HPDE6-E6E7 (cell line): Measurements from ENCODE around the gene BAIAP2L1.

Experiments
- DNase-seq: peaks from one replicate; pipeline ENCODE4 v3.0.0; 2011; ENCODE audit warnings: missing footprints; ENCODE audit errors: extremely low spot score

The BAIAP2L1 gene

DNA sequence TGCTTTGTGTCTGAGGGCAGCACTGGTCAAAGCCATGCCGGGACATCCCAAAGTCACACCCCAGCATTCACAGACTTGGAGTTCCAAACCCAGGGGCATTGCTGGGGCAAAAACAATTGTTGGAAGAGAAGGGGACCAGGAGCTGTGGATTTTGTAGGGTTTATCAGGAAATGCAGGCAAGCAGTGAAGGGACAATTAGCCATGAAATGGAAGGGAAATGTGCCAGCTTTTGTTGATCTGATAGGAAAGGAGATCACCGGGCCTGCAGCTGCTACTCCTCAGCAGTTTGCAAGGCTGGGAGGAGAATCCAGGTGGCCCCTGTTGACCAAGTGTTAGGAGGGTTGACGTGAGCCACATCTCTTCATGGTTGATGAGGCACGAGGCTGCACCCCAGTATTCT, 122.0 kb downstream of the BAIAP2L1 start:
- no peak for DNase-seq

DNA sequence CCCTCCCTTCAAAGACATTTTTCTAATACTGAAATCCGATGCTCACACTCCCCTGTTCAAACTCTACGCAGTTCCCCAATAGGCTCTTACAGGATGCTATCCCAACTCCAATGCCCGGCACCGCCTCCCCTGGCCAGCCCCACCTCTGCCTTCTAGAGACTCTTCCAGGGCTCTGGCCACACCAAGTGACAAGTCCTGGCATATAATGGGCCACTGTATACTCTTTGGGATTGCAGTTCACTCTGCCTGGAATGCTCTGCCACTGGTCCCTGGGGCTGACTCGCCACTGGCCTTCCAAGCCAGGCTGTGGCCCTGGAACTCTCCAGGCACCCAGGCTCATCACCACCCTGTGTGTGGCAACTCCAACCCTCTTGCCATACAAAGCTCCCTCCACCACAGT, 122.5 kb downstream of the BAIAP2L1 start:
- DNase-seq = no peak

DNA sequence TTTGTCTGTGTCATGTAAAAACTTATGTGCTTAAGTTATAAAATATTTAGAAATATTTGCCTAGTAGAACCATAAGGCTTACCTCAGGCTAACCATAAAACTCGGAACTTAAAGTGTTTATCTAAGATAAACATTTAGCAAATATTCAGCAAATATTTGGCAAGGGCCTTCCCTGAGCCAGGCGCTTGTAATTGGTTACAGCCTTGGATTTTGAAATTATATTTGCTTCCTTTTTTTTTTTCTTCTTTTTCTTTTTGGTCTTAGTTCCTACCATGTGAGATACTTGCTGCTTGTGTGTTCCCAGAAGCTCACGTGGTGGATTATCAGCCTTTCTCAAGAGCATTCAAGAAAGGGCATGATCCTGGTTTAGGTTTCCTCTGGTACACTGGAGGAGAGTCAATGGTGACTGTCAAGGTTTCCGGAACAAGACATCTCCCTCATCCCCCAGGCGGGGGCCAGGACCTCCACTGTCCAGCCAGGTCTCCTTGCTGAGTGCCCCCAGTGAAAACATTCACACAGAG, 124.6 kb downstream of the BAIAP2L1 start:
- no peak for DNase-seq

- DNase-seq = no peak
Observed at GRCh38 chr7:98267303-98267702, 133.6 kb downstream of the BAIAP2L1 start.

- no peak for DNase-seq
Observed at GRCh38 chr7:98266840-98267239, 134.1 kb downstream of the BAIAP2L1 start.

DNA sequence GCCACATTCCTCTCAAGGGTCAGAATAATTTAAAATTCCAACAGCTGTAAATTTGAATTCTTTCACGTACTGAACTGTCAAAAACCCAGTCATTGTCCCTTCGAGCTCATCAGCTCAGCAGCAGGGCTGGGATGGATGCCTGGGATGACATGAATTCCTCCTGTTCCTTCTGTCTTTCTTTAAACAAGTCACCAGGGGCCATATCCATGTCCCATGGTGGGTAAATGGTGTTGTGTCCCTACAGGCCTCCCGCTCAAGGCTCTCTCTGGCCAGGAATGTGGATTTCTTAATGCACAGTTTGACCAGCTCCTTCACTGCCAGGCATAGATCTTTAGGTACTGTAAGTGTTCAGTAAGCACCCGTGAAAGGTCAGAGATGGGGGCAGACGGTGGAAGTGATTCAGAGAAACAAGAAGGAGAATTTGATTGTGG, 135.0 kb downstream of the BAIAP2L1 start:
- DNase-seq = no peak

DNA sequence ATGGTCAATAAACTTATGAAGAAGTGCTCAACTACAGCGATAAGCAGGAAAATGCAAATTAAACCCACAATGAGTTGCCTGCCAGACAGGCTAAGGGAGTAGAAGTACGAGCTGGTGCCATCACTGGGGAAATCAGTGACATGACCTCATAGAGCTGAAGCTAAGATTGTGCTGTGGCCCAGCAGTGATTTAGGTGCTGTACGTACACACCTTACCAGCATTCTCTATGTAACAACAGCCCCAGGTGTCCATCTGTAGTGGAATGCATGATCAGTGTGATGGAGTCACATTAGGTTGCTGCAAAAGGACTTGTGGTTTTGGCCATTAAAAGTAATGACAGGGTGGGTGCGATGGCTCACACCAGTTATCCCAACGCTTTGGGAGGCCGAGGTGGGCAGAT, 143.2 kb downstream of the BAIAP2L1 start:
- DNase-seq = no peak

GRCh38 chr7:98256431-98256830, 144.5 kb downstream of the BAIAP2L1 start:
- no peak for DNase-seq

DNA sequence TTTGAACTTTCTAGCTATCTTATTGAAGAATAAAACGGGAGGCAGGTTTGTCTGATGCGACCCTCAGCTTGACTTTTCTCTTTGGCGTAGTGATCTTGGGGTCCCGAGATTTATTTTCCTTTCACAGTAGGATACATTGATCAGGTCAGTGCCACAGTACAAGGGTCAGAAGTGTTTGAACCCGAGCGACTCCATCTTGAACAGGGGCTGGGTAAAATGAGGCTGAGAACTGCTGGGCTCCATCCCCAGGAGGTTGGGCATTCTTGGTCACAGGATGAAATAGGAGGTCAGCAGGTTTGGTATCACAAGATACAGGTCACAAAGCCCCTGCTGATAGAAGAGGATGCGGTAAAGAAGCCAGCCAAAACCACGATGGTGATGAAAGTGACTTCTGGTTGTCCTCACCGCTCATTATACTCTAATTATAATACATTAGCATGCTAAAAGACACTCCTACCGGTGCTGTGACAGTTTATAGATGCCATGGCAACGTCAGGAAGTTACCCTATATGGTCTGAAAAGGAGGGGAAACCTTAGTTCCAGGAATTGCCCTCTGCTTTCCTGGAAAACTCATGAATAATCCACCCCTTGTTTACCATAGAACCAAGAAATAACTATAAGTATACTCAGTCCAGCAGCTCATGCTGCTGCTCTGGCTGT, 145.8 kb downstream of the BAIAP2L1 start:
- DNase-seq = no peak

DNA sequence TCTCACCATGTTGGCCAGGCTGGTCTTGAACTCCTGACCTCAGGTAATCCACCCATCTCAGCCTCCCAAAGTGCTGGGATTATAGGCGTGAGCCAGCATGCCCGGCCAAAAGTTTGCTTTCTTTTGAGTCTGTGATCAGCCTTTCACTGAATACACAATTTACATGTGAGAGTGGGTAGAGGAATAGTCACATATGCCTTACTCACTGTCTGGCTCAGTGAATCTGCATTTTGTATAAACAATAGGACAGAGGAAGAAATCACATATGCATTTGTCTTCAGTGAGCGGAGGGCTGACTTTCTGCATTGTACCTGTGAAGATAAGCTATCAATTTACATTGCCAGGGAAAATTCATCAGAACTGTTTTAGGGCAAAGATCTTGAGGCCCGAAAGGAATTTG, 146.4 kb downstream of the BAIAP2L1 start:
- DNase-seq = no peak

DNA sequence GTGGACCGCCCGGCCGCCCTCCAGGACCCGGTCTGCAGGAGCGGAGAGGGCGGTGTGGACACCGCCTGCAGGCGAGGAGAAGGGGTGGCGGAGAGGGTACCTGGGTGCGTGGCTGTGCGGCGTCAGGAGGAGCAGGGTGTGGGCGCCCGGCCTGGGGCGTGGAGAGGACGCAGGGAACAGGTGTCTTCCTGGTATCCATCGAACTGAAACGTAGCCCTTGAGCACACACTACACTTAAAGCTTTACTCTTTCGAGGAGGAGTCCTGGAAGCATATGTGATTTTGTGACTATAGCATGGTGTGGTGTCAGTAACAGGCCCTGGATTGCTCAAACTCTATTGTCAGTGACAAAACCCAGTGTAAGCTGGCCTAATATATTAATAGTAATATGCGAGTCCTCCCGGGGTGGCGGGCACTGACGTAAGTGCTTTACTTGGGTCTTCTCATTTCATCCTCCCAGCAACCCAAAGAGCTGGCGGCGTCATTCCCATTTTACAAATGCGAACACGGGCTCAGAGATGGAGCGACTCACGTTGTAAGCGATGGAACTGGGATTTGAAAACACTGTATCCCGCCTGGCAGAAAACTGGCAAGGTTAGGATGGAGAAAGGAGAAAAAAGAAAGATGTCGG, 148.3 kb downstream of the BAIAP2L1 start:
- DNase-seq = peak; percentile 25

DNA sequence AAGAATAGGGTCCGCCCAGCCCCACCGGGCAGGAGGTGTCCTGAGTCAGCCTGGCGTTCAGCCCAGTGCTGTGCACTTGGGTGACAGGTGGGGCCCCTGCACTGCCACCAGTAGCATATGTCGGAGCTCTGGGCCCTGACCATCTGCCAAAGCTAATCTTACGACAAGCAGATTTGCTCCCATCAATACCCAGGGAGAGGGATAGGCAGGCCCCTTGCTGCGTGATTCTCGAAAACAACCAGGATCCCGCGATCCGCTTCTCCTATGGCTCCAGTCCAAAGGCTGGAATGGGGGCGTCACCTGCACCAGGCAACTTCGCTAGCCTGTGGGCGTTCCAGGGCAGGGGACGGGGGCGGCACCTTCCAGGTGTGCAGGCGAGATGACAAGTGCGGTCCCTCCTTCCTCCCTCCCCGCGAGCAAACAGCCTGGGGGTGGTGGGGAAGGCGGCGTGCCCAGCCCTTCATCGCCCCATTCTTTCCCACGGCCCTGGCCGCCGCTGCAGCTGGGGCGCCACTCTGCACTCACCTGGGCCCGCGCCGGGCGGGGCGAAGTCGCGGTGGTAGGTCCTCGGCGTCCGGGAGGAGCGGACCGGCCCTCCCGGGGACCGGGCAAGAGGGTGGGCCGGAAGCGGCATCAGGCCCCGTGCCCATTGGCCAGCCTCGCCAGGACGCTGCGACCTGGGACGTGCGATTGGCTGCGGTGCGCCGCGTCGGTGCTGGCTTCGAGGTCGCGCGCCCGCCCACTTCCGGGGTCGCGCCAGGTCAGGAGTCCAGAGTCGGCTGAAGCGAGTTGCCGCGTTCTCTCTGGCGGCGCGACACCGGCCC, 149.1 kb downstream of the BAIAP2L1 start, which contains the start of gene TECPR1:
Gene TECPR1, minus strand, starts transcription at position 632 of the 824 bp plus-strand sequence. CDS start 6,086 bp downstream, outside the sequence.
- DNase-seq = peak; percentile 98

GRCh38 chr7:98251231-98251600, 149.7 kb downstream of the BAIAP2L1 start:
- DNase-seq = no peak

GRCh38 chr7:98250789-98251188, 150.1 kb downstream of the BAIAP2L1 start:
- DNase-seq = no peak

GRCh38 chr7:98249106-98249505, 151.8 kb downstream of the BAIAP2L1 start:
- DNase-seq = no peak

DNA sequence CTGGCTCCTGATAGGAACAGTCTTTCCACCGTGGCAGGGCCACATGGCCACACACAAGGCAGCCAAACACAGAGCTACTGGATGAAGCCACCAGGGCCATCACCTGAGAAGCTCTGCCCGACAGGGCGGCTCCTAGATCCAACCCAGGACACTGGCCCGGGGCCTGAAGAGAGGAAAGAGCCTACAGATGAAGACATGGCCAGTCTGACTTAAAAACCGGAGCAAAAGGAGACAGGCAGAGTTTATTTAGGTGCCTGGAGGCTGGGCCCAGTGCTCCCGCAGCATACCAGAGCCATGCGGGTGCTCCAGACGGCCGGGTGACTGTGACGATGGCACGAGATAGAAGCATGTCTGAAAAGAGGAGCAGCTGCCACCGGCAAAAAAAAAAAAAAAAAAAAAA, 152.7 kb downstream of the BAIAP2L1 start:
- DNase-seq = no peak

DNA sequence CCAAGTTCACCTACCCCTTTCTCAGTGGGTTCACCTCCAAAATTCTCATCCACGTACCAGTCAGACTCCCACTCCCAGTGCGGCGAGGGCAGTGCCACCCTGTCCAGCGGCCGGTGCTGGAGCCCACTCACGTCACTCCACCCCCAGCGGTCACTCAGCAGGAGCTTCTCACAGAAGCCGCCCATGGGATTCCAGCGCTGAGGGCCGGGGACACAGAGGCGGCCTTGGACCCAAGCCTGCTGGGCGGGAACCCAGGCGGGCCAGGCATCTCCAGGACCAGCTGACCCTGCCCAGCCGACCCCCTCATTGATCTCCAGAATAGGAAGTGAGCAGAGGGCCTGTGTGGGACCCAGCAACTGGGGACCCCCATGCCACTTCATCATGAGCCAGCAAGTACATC, 156.0 kb downstream of the BAIAP2L1 start:
- no peak for DNase-seq

DNA sequence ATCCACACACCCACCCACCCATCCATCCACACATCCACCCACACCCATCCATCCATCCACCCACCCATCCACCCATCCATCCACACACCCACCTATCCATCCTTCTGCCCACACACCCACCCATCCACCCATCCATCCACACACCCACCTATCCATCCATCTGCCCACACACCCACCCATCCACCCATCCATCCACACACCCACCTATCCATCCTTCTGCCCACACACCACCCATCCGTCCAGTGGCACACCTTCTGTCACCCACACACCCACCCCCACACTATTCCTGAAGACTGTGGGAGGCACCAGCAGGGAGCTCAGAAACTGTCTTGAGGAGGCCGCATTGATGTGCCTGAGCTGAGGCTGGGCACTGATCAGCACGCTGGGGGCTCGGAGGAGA, 158.0 kb downstream of the BAIAP2L1 start:
- no peak for DNase-seq

DNA sequence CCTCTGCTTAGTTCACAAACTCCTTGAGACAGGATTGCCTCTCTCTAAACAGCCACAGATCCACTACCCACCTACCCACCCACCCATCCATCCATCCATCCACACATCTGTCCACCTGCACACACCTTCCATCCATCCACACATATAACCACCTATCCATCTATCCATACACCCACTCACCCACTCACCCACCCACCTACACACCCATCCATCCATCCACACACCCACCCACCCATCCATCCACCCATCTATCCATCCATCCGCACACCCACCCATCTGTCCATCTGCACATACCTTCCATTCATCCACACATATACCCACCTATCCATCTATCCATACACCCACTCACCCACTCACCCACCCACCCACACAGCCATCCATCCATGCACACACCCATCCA, 158.5 kb downstream of the BAIAP2L1 start:
- DNase-seq = no peak

- no peak for DNase-seq
Observed at GRCh38 chr7:98241674-98242241, 159.1 kb downstream of the BAIAP2L1 start.
